B cell (primary cell): ENCODE measurements around the gene CPNE2. TPM values are rescaled to one million over a fixed set of nuclear protein-coding genes. Genes with fewer than 3 reads are reported as not detected.

ENCODE experiments used
- ATAC-seq: fragments of 200-7000 bp; cut with Tn5 transposase; one replicate; pipeline ENCODE4 v1.10.0; 2021; ENCODE audit warnings: low read depth, mild to moderate bottlenecking, moderate number of reproducible peaks, moderate library complexity
- CTCF ChIA-PET: fragments of 350-600 bp; sonication (Branson Sonifier 250); formaldehyde crosslinking; loops from one replicate; lab custom pipeline; 2021; ENCODE audit warnings: antibody characterized with exemption, inconsistent platforms; lab: Charles Lee
- POLR2A ChIA-PET: fragments of 350-600 bp; sonication (Branson Sonifier 250); formaldehyde crosslinking; loops from one replicate; lab custom pipeline; 2021; ENCODE audit warnings: antibody characterized with exemption; lab: Charles Lee
- DNase-seq: peaks from one replicate; pipeline ENCODE4 v3.0.0; 2013
- H2AFZ ChIP-seq: 2 replicates; pipeline ENCODE4 v1.6.1; 2012; ENCODE audit warnings: mild to moderate bottlenecking, low read depth, low read length; ENCODE audit not compliant: insufficient read depth, poor library complexity, severe bottlenecking
- H3K27ac ChIP-seq, 2 donors: 1 replicate in 1 of 2; 2 replicates in 1 of 2; pipeline ENCODE4 v1.5.1; 2012 to 2013; ENCODE audit warnings: low read length in 2 of 2, mild to moderate bottlenecking in 2 of 2, moderate library complexity in 1 of 2
- H3K27me3 ChIP-seq, 4 experiments: fragments of 200-600 bp in 1 of 4; sonication (generic) in 1 of 4; replicated peaks in 1 of 4; 1 replicate in 2 of 4; 2 replicates in 2 of 4; pipeline versions ENCODE4 v1.6.1 to v1.7.0; 2013 to 2016; ENCODE audit warnings: low read length in 3 of 4, mild to moderate bottlenecking in 2 of 4, mixed read lengths in 1 of 4, moderate library complexity in 1 of 4; ENCODE audit not compliant: insufficient read depth in 4 of 4, control insufficient read depth in 3 of 4; ENCODE audit errors: control extremely low read depth in 1 of 4
- H3K36me3 ChIP-seq, 2 experiments: replicated peaks in 1 of 2; 1 replicate in 1 of 2; 2 replicates in 1 of 2; pipeline versions ENCODE4 v1.6.1 to v1.7.1; 2013; ENCODE audit warnings: low read length in 1 of 2; ENCODE audit not compliant: insufficient read depth in 2 of 2, control insufficient read depth in 1 of 2; ENCODE audit errors: control extremely low read depth in 1 of 2, extremely low read depth in 1 of 2
- H3K4me1 ChIP-seq, 2 donors: fragments of 200-600 bp in 1 of 2; sonication (generic) in 1 of 2; 1 replicate in 1 of 2; 2 replicates in 1 of 2; pipeline versions ENCODE4 v1.5.1 to v1.6.1; 2013 to 2017; ENCODE audit warnings: low read length in 2 of 2; ENCODE audit not compliant: control insufficient read depth in 2 of 2, insufficient read depth in 2 of 2
- H3K4me2 ChIP-seq: replicated peaks from 2 replicates; pipeline ENCODE3; 2012; ENCODE audit warnings: mild to moderate bottlenecking, low read depth, low read length; ENCODE audit not compliant: poor library complexity, severe bottlenecking
- H3K4me3 ChIP-seq, 5 experiments: fragments of 200-600 bp in 1 of 5; sonication (generic) in 1 of 5; 1 replicate in 3 of 5; 2 replicates in 2 of 5; pipeline versions ENCODE4 v1.5.1 to v1.7.0; 2011 to 2016; ENCODE audit warnings: low read length in 4 of 5, mild to moderate bottlenecking in 4 of 5, low read depth in 2 of 5, control low read depth in 1 of 5, moderate library complexity in 1 of 5; ENCODE audit not compliant: insufficient read depth in 1 of 5; ENCODE audit errors: control extremely low read depth in 1 of 5, extremely low read depth in 1 of 5
- H3K79me2 ChIP-seq: fragments of 200-600 bp; sonication (generic); one replicate; pipeline ENCODE4 v1.6.0; 2016; ENCODE audit warnings: low read length; ENCODE audit not compliant: control insufficient read depth, insufficient read depth
- H3K9ac ChIP-seq: fragments of 200-600 bp; sonication (generic); 2 replicates; pipeline ENCODE4 v1.6.1; 2017; ENCODE audit warnings: mild to moderate bottlenecking, low read length, moderate library complexity
- H3K9me3 ChIP-seq, 3 donors: one replicate each; pipeline versions ENCODE4 v1.6.1 to v1.7.1; 2013; ENCODE audit warnings: low read length in 2 of 3; ENCODE audit not compliant: control insufficient read depth in 2 of 3, insufficient read depth in 1 of 3; ENCODE audit errors: control extremely low read depth in 1 of 3
- H4K20me1 ChIP-seq: 2 replicates; pipeline ENCODE4 v1.6.0; 2012; ENCODE audit warnings: mild to moderate bottlenecking, low read length; ENCODE audit not compliant: insufficient read depth, control insufficient read depth, poor library complexity, severe bottlenecking
- H3K27ac Mint-ChIP-seq: one replicate; pipeline ENCODE4 v1.8.0; 2021; ENCODE audit warnings: mixed read lengths
- H3K27me3 Mint-ChIP-seq: one replicate; pipeline ENCODE4 v1.8.0; 2021; ENCODE audit warnings: mixed read lengths
- H3K4me1 Mint-ChIP-seq: one replicate; pipeline ENCODE4 v1.8.0; 2021; ENCODE audit warnings: mixed read lengths
- H3K4me3 Mint-ChIP-seq: one replicate; pipeline ENCODE4 v1.8.0; 2021; ENCODE audit warnings: mixed read lengths
- H3K9me3 Mint-ChIP-seq: one replicate; pipeline ENCODE4 v1.8.0; 2022; ENCODE audit warnings: mixed read lengths; ENCODE audit not compliant: insufficient read depth
- EZH2 ChIP-seq: IDR thresholded peaks from 2 replicates; pipeline ENCODE4 v1.6.1; 2012; ENCODE audit warnings: borderline replicate concordance, low read depth, mild to moderate bottlenecking, moderate library complexity, low read length; ENCODE audit not compliant: insufficient read depth, poor library complexity, severe bottlenecking
- WGBS: methylation state at CpG from one replicate; pipeline ENCODE4 v1.1.5; 2013; ENCODE audit warnings: missing lambda C conversion rate; ENCODE audit not compliant: insufficient coverage; 5-methylcytosine and 5-hydroxymethylcytosine counted together
- intact Hi-C: fragments of 100-400 bp; cut with micrococcal nuclease; formaldehyde crosslinking; loops from one replicate; pipeline ENCODE4 v1.10.0; 2022
- polyA plus RNA-seq: library from polyadenylated mRNA; depleted of rRNA; stranded (reverse); fragments of >200 nt; gene quantifications from 2 replicates; pipeline ENCODE4 v1.2.3, GENCODE V29; 2012
- total RNA-seq, 2 donors: library from RNA; stranded (reverse); fragments of 120-200 nt in 1 of 2; gene quantifications; 1 replicate in 1 of 2; 2 replicates in 1 of 2; pipeline versions ENCODE4 v1.2.3 to v1.2.4, GENCODE V29; 2013 to 2022
- TF ChIP-seq, protein P1 (sequence below): fragments of 200-600 bp; IDR thresholded peaks from one replicate; pipeline ENCODE4 v1.8.0; 2022; ENCODE audit warnings: antibody characterized with exemption, mild to moderate bottlenecking

CPNE2 gene
- total and polyA plus RNA-seq, 2 donors (not counting 1 experiment from before 2014, with no cell fraction given): 1.5 to 2.9 TPM

DNA sequence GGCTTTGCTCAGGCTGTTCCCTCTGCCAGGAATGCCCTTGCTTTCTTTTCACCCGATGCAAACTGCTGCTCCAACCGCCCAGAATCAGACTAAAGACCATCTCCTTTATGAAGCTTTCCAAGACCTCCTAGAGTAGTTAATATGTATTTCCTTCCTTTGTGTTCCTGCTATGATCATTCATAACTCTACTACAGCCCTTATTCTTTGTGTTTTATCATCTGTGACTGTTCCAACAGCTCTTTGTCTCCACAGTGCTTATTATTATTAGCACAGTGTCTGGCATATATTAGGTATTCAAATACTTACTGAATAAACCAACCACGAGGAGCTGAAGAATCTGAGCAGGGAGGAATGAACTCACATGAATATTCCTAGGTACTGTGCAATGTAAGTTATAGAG, 85.8 kb downstream of the CPNE2 start:
- no peaks in the 10 kb centered on the region for H3K9me3 ChIP-seq
- no peaks in the 10 kb centered on the region for H3K27me3 Mint-ChIP-seq
- H3K4me3 Mint-ChIP-seq: no peak overlapping the region
- H3K27ac ChIP-seq: no peak overlapping the region
- ChIA-PET CTCF (no interaction called here), POLR2A (no interaction called here)
- H2AFZ ChIP-seq: no peak overlapping the region
- WGBS: no CpG with 5 or more reads among the region's 3 CpGs
- no peaks in the 10 kb centered on the region for H3K27me3 ChIP-seq
- no peak overlapping the region for H3K27ac Mint-ChIP-seq
- intact Hi-C loops: no loop called here
- no peak overlapping the region for H3K4me2 ChIP-seq
- DNase-seq (no peak), ATAC-seq (no peak)
- no peak overlapping the region for H3K9ac ChIP-seq
- peaks cover 3 to 13% of the 10 kb centered on the region in 2 experiments for H3K36me3 ChIP-seq
- H3K9me3 Mint-ChIP-seq: no peaks in the 10 kb centered on the region
- H3K4me1 ChIP-seq: no peaks in the 10 kb centered on the region
- TF ChIP-seq, protein P1, sequence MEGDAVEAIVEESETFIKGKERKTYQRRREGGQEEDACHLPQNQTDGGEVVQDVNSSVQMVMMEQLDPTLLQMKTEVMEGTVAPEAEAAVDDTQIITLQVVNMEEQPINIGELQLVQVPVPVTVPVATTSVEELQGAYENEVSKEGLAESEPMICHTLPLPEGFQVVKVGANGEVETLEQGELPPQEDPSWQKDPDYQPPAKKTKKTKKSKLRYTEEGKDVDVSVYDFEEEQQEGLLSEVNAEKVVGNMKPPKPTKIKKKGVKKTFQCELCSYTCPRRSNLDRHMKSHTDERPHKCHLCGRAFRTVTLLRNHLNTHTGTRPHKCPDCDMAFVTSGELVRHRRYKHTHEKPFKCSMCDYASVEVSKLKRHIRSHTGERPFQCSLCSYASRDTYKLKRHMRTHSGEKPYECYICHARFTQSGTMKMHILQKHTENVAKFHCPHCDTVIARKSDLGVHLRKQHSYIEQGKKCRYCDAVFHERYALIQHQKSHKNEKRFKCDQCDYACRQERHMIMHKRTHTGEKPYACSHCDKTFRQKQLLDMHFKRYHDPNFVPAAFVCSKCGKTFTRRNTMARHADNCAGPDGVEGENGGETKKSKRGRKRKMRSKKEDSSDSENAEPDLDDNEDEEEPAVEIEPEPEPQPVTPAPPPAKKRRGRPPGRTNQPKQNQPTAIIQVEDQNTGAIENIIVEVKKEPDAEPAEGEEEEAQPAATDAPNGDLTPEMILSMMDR: no peak
- TF ChIP-seq EZH2: no peak
- H3K79me2 ChIP-seq: peaks cover 60% of the 10 kb centered on the region
- H3K4me3 ChIP-seq: no peak overlapping the region
- H3K4me1 Mint-ChIP-seq: peaks cover 13% of the 10 kb centered on the region
- peaks cover 27% of the 10 kb centered on the region for H4K20me1 ChIP-seq

DNA sequence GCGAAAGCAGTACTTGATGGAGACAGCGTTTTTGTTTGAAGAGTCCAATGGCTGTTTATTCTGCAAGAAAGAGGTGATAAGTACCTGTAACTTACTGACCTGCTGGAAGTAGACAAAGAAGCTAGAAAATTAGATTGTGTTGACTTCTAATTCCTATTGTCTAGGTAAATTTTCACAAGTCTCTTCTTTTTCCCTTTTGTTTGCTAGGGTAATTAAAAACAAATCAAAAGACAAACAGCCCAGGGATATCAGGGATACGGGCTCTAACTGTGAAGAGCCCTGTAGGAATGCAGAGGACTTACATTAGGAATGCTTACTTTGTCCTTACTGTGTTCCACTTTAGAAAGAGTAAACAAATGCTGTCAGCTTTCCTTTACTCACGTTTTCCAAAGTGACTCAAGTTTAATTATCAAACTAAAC, 86.4 kb downstream of the CPNE2 start:
- no peak overlapping the region for H3K4me3 Mint-ChIP-seq
- no peaks in the 10 kb centered on the region for H3K9me3 Mint-ChIP-seq
- Histone ChIP-seq H3K9me3 (no peaks in the 10 kb centered on the region), H2AFZ (no peak overlapping the region), H3K9ac (no peak overlapping the region), H3K4me2 (no peak overlapping the region), H3K4me1 (peaks cover 0 to 3% of the 10 kb centered on the region in 2 donors), H3K4me3 (no peak overlapping the region), H3K27me3 (no peaks in the 10 kb centered on the region), H3K27ac (no peak overlapping the region), H4K20me1 (peaks cover 27% of the 10 kb centered on the region), H3K36me3 (peaks cover 3 to 13% of the 10 kb centered on the region in 2 experiments), H3K79me2 (peaks cover 66% of the 10 kb centered on the region)
- POLR2A ChIA-PET: no interaction called here
- intact Hi-C loops: no loop called here
- no peak for TF ChIP-seq EZH2
- TF ChIP-seq, protein P1: no peak
- no peak for DNase-seq
- no CpG with 5 or more reads among the region's 4 CpGs for WGBS
- peaks cover 15% of the 10 kb centered on the region for H3K4me1 Mint-ChIP-seq
- no peaks in the 10 kb centered on the region for H3K27me3 Mint-ChIP-seq
- H3K27ac Mint-ChIP-seq: no peak overlapping the region
- no peak for ATAC-seq
- CTCF ChIA-PET: no interaction called here
